GM19238 (cell line): Measurements from ENCODE around the gene ATL3.
"Not testable (repeated sequence)": the region's sequence is repeated elsewhere in the genome, so short reads cannot be mapped to it uniquely, and the experiment has no call there.

Experiments
- DNase-seq: peaks from one replicate; pipeline ENCODE4 v3.0.0; 2011; ENCODE audit warnings: low spot score; ENCODE audit not compliant: insufficient read length

The ATL3 gene

GRCh38 chr11:63621071-63621470 lies 50.1 kb downstream of the ATL3 start:
- no peak for DNase-seq

DNA sequence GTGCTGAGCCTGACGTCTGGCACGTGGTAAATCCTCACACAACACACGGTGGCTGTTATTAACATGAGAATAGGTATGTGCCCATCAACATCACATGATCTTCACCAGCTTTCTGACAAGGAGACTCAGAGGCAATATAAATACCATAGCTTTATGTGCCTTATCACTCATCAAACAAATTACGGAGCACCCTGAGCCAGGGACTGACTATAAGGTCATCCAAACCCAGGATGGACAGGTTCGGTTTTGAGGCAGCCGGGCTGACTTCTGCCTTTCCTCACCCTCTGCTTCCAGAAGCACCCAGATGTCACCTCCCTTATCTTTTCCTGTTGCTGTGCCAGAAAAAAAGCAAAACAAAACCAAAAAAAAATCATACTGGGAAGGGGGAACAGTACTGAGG lies 51.2 kb downstream of the ATL3 start:
- DNase-seq, result no peak

GRCh38 chr11:63617686-63618085 lies 53.5 kb downstream of the ATL3 start:
- not testable (repeated sequence) for DNase-seq

GRCh38 chr11:63616953-63617352 lies 54.2 kb downstream of the ATL3 start:
- DNase-seq, result no peak

DNA sequence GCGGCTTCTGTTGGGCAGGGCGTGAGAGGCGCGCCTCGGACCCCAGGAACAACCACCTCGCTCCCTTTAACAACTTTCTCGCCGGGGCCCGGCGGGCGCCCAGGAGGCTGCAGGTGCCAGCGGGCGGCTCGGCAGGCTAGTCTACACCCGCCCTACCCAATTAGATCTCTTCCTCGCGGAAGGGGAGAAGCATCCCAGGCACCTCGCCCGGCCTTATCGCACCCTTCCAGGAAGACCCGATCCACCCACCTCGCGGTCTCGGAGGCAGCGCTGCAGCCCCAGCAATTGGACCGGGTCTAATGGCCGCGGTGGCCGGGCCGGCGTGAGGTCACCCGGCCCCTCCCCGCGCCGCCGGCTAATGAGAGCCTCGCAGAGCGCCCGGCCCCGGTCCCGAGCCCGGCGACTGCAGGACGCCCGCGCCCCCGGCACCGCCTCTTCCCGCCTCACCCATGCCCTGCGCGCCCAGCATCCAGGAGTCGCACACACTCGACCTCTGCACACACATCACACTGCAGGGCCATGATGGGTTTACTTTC lies 57.0 kb downstream of the ATL3 start, which contains the start of gene PLAAT3:
TSS of gene PLAAT3 (minus strand) at position 298 of the 536 bp plus-strand sequence. CDS start 419 bp downstream, outside the sequence.
- no peak for DNase-seq

- no peak for DNase-seq
Observed at GRCh38 chr11:63613517-63614135, 57.5 kb downstream of the ATL3 start.

DNA sequence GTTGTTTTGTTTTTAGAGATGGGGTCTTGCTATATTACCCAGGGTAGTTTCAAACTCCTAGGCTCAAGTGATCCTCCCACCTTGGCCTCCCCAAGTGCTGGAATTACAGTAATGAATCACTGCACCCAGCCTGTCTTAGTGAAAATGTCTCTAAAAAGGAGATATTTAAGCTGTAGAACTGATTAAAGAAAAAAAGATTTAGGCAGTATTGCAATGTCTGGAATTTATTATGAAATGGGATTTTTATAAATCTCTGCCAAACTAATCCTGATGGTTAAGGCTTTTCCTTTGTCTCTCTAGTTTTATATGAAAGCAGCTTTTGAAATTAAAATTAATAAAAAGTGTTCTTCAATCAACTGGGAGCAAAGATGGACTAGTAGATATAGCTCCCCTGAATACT lies 59.0 kb downstream of the ATL3 start:
- no peak for DNase-seq

DNA sequence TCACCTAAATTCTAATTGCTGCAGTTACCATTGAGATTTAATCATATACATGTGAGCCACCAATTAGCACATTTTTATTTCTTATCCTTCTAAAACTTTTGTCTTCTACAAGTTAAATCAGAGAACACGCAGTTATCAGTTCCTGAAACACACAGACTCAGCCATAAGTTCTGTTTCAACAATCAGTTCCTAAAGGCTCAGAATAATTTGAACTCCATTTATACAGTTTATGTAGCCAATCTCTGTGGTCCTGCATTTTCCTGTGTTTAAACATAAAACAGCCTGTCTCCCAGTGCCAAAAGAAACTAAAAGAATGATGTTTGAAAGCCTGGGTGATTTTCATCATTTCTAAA lies 59.8 kb downstream of the ATL3 start:
- no peak for DNase-seq

GRCh38 chr11:63610604-63611394 lies 60.4 kb downstream of the ATL3 start:
- no peak for DNase-seq

DNA sequence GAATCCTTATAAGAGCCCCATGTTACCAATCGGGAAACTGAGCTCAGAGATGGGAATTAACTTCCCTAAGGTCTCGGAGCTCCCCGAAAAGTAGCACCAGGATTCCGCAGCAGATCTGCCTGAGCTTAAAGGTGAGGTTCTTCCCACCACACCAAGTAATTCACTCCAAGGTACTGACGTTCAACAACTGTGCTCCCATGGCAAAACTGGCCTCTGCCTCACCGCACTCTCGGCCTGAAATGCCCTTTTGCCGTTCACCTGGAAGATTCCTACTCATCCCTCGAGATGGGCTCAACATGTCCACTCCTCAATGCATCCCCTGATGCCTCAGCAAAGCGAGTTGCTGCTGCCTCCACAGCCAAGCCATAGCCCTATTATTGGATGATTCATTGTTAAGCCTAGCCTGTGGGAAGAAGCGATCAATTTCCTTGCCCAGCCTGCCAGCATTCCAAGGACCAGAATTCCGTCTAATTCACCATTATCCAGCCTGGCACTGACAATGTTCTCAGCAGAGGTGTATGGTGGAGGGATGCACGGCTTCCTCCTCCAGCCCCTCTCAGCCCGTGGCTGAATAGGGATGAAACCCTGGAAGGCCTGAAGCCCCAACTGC lies 61.1 kb downstream of the ATL3 start:
- DNase-seq, result no peak

DNA sequence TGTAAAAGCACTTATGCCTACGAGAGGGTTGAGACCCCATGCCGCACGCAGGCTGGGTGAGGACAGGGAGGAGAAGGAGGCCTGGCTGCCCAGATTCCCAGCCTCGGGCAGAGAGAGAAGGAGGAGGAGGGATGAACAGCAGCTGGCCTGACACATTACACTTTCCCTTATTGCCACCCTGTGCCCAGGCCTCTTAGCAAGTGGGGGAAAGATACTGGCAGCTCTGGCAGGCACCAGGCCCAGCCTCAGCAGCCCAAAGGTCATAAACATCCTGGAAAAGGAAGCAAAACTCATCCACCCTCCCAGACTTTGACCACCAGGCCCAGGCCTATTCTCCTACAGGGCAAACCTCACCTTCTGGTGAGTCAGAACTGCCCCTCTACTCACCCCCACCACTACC lies 61.6 kb downstream of the ATL3 start:
- no peak for DNase-seq

- no peak for DNase-seq
Observed at GRCh38 chr11:63608353-63609345, 62.5 kb downstream of the ATL3 start.

GRCh38 chr11:63603180-63603518 lies 68.0 kb downstream of the ATL3 start:
- no peak for DNase-seq

DNA sequence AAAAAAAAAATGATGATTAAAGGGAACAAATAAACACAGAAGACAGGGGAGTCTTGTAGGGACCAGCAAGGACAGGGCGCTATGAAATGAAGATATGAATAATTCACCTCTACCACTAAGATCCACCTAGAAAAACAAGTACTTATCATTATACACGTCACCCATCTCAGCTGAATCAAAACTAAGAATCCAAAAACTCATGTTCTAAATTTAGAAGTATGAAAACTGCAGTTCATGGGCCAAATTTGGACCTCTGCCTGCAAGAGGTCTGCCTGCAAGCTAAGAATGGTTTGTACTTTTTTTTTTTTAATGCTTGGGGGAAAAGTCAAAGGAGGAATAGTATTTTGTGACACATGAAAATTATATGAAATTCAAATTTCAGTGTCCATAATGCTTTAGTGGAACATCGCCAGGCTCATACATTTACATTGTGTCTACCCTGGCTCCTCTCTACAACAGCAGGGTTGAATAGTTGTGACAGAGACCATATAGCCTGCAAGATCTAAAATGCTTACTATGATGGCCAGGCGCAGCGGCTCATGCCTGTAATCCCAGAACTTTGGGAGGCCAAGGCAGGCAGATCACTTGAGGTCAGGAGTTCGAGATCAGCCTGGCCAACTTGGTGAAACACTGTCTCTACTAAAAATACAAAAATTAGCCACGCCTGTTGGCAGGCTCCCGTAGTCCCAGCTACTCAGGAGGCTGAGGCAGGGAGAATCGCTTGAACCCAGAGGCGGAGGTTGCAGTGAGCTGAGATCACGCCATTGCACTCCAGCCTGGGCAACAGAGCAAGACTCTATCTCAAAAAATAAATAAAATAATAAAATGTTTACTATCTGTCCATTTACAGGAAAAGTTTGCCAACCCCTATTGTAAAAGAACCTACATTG lies 68.6 kb downstream of the ATL3 start:
- DNase-seq, result not testable (repeated sequence)

DNA sequence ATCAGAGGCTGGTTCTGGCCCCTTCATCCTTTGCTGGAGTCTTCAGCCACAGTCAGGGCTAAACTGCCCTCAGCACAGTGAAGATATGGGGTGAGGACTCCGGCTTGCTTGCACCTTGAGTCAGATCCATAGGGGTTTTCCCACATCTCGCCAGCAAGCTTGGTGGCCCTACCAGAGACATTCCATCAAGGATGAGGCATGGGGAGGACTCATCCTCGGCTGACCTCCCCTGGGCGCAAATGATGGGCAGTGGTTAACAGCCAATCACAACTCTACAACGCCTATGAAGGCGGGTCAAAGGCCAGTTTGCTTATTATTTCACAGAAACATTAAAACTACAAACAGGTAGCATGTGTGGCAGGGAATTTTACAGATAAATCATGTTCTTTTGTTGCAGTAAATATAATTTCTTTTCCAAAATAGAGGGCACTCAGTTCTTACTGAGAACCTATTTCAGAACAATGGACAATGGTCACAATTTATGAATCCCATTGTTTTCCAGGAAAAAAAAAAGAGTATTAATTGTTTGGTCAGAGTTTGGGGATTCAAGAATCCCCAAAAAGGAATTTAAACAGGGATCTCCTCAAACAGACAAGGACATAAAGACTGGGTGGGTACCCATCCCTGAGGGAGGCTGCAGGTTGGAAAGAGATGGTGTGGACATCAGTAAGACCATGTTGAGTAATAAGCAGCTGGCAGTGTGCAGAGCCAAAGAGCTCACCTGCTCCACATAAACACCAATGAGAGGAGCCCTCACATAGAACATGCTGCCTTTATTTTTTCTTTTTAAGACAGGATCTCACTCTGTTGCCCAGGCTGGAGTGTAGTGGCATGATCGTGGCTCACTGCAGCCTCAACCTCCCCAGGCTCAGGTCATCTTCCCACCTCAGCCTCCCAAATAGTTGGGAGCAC lies 71.7 kb downstream of the ATL3 start:
- DNase-seq, result no peak

- DNase-seq, result no peak
Observed at GRCh38 chr11:63598556-63598955, 72.6 kb downstream of the ATL3 start.

- DNase-seq, result no peak
Observed at GRCh38 chr11:63595296-63595695, 75.9 kb downstream of the ATL3 start.

DNA sequence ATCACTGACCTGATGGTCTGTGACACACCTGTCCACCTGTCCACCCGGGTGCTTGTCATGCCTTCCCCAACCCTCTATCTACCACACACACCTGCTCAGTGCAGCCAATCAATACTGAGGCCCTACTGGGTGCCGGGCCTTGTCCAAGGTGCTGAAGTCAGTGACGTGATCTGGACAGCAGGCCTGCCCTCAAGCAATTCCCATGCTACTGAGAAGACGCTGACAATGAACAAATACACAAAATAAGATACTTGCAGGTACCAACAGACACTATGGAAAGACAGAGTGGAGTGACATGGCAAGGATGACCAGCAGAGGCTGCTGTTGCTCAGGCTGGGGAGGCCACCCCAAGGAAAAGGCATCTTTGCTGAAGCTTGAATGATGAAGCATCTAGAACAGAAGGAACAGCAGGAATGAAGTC lies 78.2 kb downstream of the ATL3 start:
- DNase-seq, result no peak
